GM12891 (cell line): ENCODE data around the gene ZP1.

Experiments
- PAX5 ChIP-seq: IDR thresholded peaks from 2 replicates; pipeline ENCODE4 v1.6.1; 2011; ENCODE audit warnings: low read length, moderate library complexity, mild to moderate bottlenecking; ENCODE audit not compliant: insufficient read depth, severe bottlenecking
- POLR2A ChIP-seq: IDR thresholded peaks from 2 replicates; pipeline ENCODE4 v1.6.1; 2011; ENCODE audit warnings: low read depth, low read length, control low read depth
- POLR2AphosphoS5 ChIP-seq: IDR thresholded peaks from 2 replicates; pipeline ENCODE4 v1.6.1; 2011; ENCODE audit warnings: low read depth, low read length, control low read depth
- POU2F2 ChIP-seq: IDR thresholded peaks from 2 replicates; pipeline ENCODE4 v1.6.1; 2011; ENCODE audit warnings: low read depth, mild to moderate bottlenecking, control low read depth, low read length, moderate library complexity
- SPI1 ChIP-seq: IDR thresholded peaks from 2 replicates; pipeline ENCODE4 v1.6.1; 2011; ENCODE audit warnings: low read depth, low read length, control low read depth
- TAF1 ChIP-seq: IDR thresholded peaks from 2 replicates; pipeline ENCODE4 v1.6.1; 2011; ENCODE audit warnings: low read depth, low read length, control low read depth

- TF ChIP-seq POU2F2: no peak
- TF ChIP-seq POLR2A: no peak
- TF ChIP-seq SPI1: no peak
- no peak for TF ChIP-seq POLR2AphosphoS5
- TF ChIP-seq TAF1: no peak
- no peak for TF ChIP-seq PAX5
Measured at GRCh38 chr11:60834742-60835533, 32.4 kb upstream of the ZP1 start.
